ENCODE results near the gene OCSTAMP.

OCSTAMP gene

DNA sequence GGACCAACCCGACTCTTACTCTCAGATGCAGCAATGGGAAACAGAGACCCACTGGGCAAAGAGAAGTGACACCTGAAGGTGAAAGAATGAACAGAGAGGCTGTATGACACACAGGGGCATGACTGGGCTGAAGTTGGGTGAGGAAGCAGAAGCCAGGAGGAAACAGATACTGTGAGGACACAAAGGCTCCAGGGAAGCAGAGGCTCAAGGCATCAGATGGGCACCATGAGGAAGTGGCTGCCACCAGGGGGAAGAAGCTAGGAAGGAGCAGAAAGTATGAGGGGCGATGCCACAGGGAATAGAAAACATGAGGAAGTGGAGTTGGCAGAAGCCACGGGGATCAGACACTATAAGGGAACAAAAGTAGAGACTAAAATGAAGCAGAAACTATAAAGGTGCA lies 30.9 kb upstream of the OCSTAMP start:
- DNase-seq (ENCODE audit: low read depth): no peak
- TF ChIP-seq, protein P1, sequence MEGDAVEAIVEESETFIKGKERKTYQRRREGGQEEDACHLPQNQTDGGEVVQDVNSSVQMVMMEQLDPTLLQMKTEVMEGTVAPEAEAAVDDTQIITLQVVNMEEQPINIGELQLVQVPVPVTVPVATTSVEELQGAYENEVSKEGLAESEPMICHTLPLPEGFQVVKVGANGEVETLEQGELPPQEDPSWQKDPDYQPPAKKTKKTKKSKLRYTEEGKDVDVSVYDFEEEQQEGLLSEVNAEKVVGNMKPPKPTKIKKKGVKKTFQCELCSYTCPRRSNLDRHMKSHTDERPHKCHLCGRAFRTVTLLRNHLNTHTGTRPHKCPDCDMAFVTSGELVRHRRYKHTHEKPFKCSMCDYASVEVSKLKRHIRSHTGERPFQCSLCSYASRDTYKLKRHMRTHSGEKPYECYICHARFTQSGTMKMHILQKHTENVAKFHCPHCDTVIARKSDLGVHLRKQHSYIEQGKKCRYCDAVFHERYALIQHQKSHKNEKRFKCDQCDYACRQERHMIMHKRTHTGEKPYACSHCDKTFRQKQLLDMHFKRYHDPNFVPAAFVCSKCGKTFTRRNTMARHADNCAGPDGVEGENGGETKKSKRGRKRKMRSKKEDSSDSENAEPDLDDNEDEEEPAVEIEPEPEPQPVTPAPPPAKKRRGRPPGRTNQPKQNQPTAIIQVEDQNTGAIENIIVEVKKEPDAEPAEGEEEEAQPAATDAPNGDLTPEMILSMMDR (IDR thresholded peaks at IDR 0.05; ENCODE audit: low read length, missing control alignments): no peak
- no peak overlapping the region for H3K4me3 ChIP-seq (replicated peaks; ENCODE audit: low read depth, low read length)

DNA sequence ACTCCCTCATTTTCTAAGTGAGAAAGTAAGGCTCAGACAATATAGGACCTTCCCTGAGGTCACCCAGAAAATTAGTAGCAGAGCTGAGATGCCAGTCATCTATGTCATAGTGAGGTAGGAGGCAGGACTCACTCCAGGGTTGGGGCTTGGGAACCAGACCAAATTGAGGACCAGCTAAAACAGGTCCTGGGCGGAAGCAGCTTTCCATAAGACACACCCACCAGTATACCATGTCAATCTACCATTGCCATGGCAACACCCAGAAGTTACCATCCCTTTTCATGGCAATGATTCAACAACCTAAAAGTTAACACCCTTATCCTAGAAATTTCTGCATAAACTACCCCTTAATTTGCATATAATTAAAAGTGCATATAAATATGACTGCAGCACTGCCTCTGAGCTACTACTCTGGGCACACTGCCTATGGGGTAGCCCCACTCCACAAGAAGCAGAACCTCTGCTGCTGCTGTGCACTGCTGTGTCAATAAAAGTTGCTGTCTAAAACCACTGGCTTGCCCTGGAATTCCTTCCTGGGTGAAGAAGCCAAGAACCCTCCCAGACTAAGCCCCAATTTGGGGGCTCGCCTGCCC lies 30.3 kb upstream of the OCSTAMP start:
- DNase-seq (ENCODE audit: low read depth): no peak
- H3K4me3 ChIP-seq (replicated peaks; ENCODE audit: low read depth, low read length): no peak overlapping the region
- TF ChIP-seq, protein P1 (IDR thresholded peaks at IDR 0.05; ENCODE audit: low read length, missing control alignments): no peak

DNA sequence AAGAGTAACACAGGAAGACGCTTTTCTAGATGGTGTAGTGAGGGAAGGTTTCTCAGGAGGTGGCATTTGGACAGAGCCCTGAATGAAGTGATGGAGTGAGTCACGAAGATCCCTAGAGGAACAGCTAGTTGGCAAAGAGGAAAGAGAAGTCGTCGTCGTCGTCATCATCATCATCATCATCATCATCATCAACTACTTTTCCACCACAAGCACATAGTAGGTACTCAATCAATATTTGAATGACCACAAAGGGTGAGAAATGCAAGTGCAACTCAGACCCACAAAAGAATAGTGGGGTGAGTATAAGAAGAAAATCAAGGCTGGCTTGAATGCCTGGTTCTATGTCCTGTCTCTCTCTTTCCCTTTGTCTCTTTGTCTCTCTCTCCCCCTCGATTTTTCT lies 28.3 kb upstream of the OCSTAMP start:
- no peak for DNase-seq (ENCODE audit: low read depth)
- TF ChIP-seq, protein P1 (IDR thresholded peaks at IDR 0.05; ENCODE audit: low read length, missing control alignments): no peak
- H3K4me3 ChIP-seq (replicated peaks; ENCODE audit: low read depth, low read length): no peak overlapping the region

DNA sequence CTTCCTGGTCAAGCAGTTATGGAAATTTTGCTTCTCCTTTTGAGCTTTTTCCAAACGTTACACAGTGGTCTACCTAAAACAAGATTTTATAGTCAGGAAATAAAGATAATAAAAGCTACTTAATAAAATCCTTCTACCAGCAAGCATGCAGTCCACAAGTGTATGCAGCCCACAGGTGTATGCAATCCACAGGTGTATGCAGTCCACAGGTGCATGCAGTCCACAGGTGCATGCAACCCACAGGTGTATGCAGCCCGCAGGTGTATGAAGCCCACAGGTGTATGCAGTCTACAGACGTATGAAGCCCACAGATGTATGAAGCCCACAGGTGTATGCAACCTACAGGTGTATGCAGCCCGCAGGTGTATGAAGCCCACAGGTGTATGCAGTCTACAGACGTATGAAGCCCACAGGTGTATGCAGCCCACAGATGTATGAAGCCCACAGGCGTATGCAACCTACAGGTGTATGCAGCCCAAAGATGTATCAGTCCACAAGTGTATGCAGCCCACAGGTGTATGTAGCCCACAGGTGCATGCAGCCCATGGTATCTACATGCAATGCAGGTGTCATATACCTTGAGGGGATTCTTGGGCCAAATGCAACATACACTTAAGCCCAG lies 26.4 kb upstream of the OCSTAMP start:
- DNase-seq (ENCODE audit: low read depth): no peak
- no peak overlapping the region for H3K4me3 ChIP-seq (replicated peaks; ENCODE audit: low read depth, low read length)
- TF ChIP-seq, protein P1 (IDR thresholded peaks at IDR 0.05; ENCODE audit: low read length, missing control alignments): no peak

DNA sequence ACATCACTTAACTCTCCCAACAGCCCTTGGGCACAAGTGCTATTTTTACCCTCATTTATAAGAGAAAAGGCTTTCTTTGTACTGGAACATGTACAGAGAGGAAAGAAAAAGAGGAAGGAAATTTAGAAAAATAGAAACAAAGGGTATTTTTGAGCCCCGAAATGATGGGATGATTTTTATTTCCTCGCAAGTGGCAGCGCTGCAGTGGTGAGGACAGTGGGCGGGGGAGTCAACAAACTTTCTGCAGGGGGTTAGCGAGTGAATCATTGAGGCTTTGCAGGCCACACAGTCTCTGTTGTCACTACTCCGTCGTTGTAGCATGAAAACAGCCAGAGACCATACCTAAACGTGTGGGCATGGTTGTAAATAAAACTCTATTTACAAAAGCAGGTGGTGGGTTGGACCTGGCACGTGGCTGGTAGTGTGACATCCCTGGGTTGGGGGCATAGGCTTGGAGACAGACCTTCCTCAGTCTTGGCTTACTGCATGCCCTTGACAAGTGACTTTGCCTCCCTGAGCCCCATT lies 25.5 kb upstream of the OCSTAMP start:
- no peak for DNase-seq (ENCODE audit: low read depth)
- no peak overlapping the region for H3K4me3 ChIP-seq (replicated peaks; ENCODE audit: low read depth, low read length)
- TF ChIP-seq, protein P1 (IDR thresholded peaks at IDR 0.05; ENCODE audit: low read length, missing control alignments): no peak

DNA sequence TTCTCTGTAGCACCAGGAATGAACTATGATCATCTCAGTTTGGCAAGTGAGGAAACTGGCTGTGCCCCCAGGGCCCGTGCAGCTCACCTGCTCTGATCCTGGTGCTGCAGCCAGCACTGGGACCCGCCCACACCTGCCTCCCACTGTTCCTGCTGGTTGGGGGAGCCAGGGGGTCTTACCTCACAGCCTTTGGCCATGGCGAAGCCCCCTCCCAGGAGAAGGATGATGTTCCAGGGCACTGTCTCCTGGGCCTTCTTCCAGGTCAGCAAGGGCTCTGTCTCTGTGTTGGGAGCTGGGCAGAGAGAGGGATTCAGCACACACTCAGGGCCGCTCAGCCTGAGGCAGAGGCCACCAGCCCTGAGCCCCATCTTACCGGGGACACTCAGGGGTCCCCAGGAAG lies 24.9 kb upstream of the OCSTAMP start:
- no peak overlapping the region for H3K4me3 ChIP-seq (replicated peaks; ENCODE audit: low read depth, low read length)
- TF ChIP-seq, protein P1 (IDR thresholded peaks at IDR 0.05; ENCODE audit: low read length, missing control alignments): no peak
- DNase-seq (ENCODE audit: low read depth): no peak
